Germinal center (tissue), 1 donor: ENCODE data around the gene PSMB7.

Experiments
- DNase-seq: peaks from one replicate; pipeline ENCODE4 v3.0.0; 2012; ENCODE audit warnings: mixed read lengths, low spot score

Gene PSMB7

GRCh38 chr9:124356745-124357390 is 58.4 kb downstream of the PSMB7 start:
- no peak for DNase-seq

GRCh38 chr9:124355941-124356744 is 59.1 kb downstream of the PSMB7 start:
- no peak for DNase-seq

GRCh38 chr9:124355039-124355940 is 60.0 kb downstream of the PSMB7 start:
- no peak for DNase-seq

GRCh38 chr9:124354346-124355038 is 60.8 kb downstream of the PSMB7 start:
- no peak for DNase-seq

DNA sequence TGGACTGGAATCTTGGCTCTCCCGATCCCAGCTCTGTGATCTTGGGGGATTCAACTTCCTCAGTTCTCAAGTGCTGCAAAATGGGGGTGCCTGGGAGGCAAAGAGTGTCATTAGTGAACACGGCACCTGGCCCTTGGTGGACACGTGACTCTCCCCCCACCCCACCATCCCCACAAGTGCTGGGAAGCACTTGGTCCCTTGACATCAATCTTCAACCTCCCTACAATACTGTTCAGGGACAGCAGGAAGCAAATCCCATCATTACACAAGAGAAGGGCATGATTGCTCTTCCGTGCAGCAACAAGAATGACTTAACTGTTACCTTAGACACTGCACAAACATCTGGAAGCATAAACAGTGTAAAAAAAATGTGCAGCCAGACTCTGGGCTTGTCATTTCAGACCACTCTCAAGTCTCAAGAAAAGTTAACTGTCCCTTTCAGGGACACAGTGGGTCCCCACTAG is 61.4 kb downstream of the PSMB7 start:
- DNase-seq, result no peak

DNA sequence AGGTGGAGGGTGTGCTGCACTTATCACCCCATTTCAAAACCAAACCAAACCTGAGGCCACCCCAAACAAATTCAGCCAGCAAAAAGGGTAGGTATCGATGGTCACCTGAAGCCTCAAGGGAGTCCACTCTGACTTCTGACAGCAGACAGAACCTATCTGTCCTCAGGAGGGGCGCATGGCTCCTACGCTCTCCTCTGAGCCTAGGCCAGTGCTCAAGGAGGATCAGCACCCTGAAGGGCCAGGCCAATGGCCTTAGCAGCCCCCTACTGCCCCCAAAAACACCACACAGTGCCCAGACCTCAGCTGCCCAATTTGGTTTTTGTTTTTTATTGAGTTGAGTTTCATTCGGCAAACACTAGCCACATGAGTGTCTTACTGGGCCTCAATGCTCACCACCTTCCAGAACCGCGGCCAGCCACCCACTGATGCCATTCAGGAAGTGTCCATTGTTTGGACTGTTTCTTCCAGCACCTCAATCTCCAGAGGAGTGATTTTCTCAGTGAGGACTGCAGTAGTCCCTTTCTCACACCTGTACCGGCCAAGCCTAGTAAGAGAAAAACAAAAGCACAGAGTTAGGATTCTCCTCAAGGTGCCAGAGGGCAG is 62.0 kb downstream of the PSMB7 start:
- no peak for DNase-seq

DNA sequence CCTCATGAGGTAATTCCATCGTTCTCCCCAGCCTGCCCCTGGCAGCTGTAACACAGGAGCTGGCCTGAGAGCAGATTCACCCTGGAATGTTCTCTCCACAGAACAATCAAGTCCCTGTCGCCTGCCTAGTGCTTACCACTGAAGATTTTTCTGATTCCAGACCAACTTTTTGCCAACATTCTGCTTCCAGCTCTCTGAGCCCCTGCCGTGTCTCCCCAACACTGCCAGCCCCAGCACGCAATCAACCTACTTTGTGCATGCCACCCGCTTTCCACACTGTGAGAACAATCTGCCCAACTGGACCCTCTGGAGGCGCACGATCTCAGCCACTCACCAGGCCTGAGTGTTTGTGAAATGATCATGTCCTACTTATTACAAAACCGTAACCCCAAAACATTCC is 62.6 kb downstream of the PSMB7 start:
- DNase-seq, result no peak

DNA sequence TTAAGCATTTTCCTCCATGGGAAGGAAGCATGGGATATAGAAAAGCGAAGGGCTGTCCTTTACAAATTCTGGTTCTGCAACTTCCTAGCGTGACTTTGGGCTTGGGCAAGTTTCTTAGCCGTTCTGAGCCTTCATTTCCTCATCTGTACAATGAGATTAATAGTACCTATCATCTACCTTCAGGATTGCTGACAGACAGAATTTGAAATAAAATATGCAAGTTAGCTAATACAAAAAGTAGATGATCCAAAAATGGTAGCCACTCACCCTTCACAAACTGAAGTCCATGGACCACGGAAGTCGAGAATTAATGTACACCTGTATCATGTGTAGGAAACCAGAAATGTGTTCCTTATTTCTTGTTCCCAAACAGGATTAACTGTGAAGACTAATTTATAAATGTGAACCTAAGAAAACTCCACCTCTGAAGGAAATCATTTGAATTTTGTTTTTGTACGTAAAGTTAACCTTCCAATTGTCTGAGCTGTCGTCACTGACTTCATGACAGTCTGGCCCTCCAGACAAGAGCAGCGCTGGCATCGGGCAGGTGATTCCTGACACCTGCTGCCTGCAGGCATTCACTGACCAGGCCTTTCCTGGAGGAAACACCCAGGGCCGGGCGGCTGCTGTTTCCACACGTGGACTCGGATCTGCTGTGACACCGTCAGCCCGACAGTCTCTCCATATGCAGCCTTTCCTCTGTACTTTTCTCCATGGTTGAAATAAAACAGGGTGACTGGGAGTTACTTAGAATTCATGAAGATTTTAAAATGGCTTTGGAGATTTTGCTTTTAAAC is 63.4 kb downstream of the PSMB7 start:
- DNase-seq, result no peak

DNA sequence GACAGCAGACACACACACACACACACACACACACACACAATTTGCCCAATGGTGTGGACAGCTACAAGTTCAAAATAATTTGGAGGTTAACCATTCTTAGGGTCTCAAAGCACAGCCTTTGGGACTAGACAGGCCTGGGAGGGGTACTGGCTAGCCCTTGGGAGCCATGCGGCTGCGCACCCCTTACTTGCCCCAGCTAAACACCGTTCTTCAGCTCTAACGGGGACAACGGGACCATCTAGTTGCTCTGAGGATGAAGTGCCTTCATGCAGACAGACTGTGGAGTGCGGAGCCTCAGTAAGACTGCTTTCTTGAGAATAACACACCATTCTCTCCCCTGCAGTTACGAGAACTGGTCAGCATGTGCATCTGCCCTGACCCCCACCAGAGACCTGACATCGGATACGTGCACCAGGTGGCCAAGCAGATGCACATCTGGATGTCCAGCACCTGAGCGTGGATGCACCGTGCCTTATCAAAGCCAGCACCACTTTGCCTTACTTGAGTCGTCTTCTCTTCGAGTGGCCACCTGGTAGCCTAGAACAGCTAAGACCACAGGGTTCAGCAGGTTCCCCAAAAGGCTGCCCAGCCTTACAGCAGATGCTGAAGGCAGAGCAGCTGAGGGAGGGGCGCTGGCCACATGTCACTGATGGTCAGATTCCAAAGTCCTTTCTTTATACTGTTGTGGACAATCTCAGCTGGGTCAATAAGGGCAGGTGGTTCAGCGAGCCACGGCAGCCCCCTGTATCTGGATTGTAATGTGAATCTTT is 64.6 kb downstream of the PSMB7 start:
- DNase-seq, result no peak

DNA sequence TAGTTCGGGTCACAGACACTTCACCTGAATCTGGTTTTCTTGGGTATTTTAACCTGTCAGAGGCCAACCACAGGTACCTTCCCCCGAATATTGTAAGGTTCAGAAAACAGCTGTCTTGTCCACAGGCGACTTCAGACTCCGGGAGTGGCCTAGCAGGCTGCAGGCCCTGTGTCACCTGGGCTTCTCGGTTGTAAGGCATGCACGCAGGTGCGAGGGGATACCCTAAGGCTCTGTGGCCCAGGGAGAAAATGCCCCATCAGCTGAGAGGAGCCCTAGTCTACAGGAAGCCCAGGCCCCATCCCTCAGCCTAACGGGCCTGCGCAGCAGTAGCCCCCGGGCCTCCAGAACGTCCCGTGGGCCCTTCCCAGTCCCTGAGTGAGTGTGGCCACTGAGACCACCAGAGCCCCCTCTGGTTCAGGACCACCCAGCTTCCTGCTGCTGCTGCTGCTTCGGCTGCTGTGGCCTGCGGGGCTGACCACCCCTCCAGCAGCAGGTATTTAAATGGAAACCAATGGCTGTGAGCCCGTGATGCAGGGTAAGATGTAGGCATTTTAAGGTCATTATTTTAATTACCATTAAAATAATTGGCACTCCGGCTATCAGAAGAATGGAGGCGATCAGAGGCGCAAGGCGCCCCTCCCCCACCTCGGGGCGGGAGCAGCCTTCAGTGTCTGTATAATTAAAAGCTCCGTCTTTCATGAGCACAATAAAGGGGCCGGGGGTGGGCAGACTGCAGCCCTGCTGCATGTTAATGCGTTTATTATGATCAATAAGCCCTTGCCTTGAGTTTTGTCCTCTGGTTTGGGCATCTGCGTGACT is 65.4 kb downstream of the PSMB7 start:
- DNase-seq, result no peak

DNA sequence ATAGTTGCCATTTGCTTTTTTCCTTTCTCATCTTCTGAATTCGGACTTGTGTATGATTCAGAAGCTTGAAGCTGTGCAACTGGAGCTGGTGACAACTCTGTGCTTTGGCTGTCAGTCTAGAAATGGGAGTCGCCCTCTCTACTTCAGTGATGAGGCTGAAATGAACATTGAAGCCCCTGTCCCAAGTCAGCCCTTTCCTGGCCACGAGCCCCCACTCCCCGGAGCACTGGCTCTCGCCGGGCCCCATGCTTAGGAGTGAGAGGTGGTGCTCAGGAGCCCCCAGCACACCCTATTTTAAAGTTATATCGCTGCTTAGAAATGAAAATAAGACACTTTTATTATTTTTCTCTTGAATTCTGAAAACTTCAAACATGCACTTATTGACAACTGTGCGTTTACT is 66.0 kb downstream of the PSMB7 start:
- no peak for DNase-seq

DNA sequence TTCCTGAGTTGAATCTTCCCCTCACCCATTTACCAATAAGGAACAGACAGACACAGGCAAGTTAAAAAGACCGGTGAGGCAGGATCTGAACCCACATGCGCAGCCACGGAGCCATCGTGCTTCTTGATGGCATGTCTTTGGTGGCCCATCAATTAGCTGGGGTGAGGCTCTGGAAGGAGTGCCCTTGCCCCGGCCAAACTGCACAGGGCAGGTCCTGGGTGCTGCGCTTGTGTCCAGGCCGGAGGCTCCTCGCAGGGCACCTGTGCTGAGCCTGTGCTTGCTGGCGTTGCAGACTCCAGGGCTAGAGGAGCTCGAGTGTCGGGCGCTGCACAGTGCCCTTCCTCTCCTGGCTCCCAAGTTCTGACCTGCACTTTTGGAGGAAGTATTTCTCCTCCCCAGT is 66.4 kb downstream of the PSMB7 start:
- no peak for DNase-seq

DNA sequence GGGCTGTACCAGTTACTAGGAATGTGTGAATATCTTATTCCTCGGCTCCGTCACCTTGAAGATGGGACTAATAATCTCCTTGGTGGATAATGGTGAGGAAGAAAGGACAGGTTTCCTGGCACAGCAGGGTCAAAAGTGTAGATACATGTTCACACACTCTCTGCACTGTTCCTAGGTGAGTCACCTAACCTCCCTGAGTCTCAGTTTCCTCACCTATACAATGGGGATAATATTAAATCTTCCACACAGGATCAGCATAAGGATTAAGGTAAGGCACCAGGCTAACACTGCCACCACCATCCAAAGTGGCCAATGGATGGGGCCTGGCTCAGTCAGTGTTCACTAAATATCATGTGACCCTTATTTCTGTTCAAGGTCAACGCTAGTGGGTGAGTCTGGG is 66.9 kb downstream of the PSMB7 start:
- no peak for DNase-seq

DNA sequence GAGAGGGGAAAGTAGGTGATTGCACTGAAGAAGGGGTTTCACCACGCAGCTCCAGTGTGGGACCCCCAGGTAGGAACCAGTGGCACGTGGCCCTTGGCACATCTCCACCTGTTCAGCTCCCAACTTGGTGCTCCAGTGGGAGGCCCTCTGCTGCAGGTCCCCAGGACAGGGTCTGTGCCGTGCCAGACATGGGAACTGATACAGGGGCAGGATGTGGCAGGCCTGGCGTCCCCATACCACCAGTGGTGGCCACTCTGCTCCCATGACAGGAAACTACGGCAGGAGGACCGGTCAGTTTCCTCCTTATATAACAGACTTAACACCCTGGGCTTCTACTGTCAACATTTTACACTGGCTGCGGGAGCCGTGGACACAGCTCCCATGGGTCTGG is 67.3 kb downstream of the PSMB7 start:
- DNase-seq, result no peak

- no peak for DNase-seq
These were observed 67.9 kb downstream of the PSMB7 start for GRCh38 chr9:124347206-124347967.

DNA sequence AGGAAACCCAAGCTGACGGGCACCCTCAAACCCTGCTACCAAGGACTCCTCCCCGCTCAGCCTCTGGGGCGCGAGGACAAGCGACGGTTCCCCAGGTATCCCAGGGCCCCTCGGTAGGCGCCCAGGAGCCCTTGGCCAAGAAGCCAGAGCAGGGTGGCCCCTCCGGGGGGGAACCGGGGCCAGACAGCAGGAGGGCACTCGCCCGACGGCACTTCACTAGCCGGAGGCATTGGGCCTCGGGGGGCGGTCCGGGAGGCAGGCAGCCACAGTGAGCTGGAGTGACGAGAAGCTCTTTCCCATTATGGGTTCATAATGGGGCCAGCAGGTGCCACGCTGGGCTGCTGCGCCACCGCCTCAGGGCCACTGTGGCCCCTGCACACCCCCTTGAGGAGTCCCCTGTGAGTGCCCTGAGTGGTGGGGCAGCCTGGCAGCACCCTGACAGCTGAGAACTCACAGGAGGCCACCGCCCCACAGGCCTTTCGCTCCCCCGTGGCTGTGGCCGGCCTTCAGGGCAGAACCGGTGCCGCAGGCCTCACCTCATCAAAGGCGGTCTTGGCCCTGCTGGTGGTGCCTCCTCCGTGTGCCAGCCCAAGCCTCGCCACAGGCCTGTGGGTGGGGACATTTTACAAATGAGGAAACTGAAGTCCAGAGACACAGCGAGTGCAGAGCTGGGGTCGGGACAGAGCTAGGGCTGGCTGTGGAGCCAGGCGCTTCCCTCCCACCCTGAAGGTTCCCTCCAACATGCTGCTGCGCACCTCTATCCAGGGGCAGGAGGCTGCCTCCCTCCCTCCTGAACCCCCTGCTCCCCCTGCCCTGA is 68.7 kb downstream of the PSMB7 start:
- no peak for DNase-seq

- no peak for DNase-seq
These were observed 69.4 kb downstream of the PSMB7 start for GRCh38 chr9:124345751-124346281.
